ENCODE measurements around the gene MXD3.
"Not testable (repeated sequence)": the region's sequence is repeated elsewhere in the genome, so short reads cannot be mapped to it uniquely, and the experiment has no call there.

The MXD3 gene

DNA sequence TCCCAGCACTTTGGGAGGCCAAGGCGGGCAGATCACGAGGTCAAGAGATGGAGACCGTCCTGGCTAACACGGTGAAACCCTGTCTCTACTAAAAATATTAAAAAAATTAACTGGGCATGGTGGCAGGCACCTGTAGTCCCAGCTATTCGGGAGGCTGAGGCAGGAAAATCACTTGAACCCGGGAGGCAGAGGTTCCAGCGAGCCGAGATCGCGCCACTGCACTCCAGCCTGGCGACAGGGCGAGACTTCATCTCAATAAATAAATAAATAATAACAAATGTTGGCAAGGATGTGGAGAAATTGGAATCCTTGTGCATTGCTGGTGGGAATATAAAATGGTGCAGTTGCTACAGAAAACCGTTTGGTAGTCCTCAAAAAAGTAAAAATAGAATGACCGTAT, 31.3 kb upstream of the MXD3 start:
- not testable (repeated sequence) for DNase-seq

DNA sequence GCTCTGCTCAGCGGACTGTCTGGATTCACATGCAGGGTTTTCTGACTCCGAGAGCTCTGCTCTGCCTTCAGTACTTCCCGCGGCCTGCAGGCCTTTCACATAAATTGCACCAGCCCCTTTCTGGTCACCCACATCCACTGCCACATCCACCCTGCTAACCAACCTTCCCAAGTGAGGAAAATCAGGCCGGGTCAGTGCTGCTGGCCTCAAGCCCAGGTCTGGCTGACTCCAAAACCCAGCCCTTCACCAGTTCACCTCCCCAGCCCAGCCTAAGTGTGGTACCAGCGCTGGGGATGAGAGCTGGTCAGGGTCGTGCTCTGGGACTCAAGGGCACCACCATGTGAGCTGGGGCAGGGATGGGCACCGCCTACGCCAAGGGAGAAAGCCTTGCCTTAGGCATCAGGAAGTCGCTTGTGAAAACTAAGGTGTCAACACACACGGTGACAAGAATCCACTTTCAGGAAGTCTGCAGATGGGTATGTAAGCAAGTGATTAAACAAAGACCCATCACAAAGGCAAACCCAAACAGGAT, 27.5 kb upstream of the MXD3 start:
- no peak for DNase-seq

DNA sequence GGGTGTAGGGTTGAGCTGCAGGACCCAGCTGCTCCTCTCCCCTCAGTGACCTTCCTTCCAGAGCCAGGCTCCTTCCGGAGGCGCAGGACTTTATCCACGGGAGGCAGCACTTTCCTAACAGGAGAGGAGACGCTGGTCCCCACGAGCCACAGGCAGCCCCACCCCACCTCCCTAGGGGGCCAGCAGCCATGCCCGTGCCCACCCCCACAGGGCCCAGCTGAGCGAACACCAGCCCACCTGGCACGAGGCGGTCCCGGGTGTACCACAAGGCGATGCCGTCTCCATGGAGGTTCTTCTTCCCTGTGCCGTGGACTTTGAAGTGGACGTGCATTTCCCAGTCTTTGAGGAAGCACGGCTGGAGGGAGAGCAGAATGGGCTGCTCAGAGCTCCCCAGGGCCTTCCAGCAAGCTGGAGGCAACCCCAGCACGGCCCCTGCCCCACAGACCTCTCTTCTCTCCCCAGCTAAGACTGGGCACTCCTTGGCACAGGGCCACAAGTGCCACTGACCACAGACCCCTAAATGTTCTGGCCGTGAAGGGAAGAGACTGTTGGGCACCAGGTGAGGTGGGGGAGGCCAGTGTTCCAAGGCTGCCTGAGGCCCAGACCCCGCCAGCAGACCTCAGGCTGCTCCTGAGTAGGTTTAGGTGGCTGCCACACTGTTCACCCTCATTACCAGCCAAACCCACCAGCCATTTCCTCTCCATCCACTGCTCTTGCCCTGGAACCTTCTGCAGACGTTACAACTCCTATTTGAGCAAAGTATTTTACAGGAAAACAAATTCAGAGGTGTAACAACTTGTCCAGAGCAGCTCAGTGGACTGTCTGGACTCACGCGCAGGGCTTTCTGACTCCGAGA, 26.8 kb upstream of the MXD3 start:
- no peak for DNase-seq

DNA sequence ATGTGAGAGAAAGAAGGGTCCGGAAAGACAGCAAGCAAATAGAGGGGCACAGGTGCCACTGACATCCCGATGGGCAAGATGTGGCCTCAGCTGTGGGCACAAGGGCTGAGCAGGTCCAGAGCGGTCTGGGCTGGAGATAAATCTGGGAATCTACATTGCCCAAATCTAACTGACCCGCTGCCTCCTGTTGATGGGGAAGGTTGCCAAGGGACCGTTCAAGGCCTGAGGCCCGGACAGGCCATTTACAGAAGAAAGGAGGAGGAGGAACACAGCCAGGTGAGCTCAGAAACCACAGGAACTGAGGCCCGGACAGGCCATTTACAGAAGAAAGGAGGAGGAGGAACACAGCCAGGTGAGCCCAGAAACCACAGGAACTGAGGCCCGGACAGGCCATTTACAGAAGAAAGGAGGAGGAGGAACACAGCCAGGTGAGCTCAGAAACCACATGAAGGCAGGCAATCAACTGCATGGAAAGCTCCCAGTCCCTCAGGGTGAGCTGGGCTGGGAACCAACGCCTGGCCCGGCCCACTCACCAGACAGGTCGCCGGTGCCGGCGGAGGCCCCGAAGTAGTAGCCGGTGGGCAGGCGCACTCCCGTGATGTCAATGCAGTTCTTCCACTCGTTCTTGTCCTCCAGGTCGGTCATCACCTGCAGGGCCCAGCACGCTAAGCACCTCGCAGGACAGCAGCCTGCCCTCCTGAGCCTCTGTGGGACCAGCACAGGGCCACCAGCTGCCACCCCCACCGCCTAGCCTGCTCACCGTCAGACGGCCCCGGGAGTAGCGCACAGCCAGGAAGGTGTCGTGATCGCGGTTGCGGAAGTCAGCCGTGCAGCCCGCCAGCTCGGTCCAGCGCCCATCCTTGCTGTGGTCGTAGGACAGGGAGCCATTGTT, 25.2 kb upstream of the MXD3 start:
- DNase-seq, result no peak

DNA sequence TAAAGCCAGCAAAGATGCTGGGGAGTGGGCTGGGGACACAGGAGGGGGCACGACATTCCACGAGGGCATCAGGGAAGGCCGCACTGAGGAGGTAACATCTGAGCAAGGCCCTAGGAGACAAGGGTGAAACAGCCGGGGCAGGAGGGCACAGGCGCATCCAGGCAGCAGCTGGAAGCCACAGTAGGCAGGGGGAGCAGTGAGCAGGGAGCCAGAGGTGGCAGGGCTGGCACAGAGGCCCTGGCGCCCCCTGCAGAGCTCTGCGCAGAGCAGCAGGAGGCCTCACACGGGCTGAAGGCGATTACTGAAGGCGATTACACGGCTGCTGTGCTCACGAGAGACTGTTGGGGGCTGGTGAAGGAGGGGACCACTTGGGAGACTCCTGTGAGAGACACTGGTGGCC, 24.4 kb upstream of the MXD3 start:
- no peak for DNase-seq

DNA sequence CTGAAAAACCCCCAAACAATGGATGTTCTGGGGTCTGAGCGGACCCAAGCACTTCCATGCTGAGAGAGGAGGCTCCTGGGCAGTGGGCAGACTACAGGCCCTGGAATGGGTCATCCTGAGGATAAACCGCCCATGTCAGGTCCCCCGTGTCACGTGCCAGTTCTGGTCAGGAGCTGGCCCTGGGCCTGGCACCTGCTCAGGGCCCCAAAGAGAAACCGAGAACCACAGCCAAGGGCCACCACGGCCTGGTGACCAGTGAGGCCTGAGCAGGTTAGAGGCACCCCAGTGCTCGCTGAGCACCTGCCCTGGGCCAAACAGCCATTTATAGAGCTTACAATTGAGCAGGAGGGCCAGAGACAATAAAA, 24.0 kb upstream of the MXD3 start:
- no peak for DNase-seq

DNA sequence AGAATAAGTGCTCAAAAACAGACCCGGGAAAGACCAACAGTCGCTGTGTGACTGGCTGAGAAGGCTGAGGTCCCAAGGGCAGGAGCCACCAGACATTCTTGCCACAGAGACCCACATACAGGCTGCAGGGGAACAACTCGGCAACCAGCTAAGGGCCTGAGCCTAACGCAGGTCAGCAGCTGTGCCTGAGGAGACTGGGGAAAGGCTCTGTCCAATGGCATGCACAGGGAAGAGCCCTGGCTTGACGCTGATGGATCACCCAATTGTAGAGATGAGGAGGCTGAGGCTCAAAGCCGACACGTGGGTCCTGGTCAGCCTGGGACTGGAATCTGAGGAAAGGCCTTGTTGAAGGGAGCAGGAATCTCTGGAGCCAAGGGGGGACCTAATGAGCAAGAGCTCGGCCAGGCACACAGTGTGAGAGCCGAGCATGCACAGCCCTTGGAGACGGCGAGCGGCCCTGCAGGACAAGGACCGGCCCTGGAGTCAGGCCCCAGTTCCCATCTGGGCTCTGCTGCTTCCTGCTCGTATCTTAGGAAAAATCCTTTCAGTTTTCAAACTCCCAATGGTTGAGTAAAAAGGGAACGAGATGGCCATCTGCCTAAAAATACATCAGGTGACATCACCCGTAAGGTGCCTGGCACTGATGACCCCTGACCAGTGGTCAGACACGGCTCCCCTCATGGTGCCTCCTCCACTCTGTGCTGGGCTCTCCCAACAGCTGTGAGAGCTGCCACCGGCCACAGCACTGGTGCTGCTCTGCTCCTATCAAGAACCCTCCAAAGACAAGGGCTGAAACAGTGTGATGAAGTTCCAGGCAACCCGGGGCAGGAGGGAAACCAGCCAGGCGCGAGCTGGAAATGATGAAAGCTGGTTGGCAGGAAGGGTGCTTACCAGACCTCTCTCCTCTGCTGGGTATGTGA, 23.3 kb upstream of the MXD3 start:
- no peak for DNase-seq

DNA sequence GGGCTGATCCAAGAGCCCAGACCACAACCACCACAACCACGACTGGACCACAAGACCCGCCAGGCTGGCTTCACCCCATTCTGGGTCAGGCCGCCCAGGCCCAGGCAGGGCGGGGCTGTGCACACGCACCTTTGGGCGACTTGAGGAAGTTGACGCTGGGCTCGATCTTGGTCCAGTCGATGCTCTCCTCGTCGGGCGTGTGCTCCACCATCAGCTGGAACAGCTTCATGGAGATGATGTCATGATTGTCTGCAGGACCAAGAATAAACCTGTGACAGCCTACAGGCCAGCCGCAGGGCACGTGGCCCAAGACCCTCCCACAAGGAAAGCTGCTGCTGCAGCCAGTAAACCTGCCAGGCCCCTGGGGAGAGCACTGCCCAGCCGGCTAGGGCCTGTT, 22.5 kb upstream of the MXD3 start:
- DNase-seq, result no peak

DNA sequence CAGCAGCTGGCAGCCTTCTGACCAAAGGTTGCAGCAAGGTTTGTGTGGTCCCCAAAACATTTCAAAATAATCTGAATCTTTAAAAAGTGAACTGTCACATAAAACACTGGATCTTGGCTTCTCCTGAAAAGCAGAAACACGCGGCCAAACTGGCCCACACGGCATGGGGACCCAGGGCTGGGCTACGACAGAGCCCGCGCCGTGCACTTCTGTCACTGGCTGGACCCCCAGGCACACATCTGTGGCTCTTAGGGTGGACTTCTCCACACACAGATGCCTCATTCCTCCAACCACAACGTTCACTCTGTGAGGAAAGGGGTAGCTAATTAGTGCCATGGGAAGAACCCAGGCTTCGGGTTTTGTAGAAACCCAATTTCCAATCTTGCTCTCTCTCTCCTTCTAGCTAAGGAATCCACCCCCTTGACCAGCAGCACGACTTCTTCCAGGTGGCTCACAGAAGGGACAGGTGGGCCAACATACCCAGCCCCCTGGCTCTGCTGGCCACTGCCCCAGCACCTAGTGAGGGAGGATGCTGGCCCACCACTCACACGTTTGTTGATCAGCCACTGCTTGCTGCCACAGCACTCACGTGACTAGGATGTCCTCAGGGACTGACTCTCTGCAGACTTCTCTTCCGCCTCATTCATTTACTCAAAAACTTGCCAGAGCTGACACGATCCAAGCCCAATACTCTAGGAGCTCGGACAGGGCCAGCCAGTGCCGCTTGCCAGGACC, 21.9 kb upstream of the MXD3 start:
- no peak for DNase-seq

DNA sequence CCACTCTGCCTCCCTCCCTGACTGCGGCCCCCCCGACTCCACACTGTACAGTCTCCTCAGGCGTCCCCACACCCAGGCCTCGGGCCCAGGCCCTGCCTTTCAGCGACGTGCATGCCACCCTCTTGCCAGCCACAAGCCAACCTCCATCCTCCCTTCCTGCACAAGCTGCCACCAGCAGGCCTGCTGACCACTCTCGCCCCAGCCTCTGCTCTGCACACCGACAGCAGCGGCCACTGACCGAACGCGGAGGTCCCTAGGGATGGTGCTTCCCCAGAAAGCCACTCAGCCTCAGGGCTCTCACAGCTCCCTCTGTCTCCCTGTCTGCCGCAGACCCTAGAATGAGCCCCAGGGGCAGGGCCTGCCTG, 21.2 kb upstream of the MXD3 start:
- no peak for DNase-seq

DNA sequence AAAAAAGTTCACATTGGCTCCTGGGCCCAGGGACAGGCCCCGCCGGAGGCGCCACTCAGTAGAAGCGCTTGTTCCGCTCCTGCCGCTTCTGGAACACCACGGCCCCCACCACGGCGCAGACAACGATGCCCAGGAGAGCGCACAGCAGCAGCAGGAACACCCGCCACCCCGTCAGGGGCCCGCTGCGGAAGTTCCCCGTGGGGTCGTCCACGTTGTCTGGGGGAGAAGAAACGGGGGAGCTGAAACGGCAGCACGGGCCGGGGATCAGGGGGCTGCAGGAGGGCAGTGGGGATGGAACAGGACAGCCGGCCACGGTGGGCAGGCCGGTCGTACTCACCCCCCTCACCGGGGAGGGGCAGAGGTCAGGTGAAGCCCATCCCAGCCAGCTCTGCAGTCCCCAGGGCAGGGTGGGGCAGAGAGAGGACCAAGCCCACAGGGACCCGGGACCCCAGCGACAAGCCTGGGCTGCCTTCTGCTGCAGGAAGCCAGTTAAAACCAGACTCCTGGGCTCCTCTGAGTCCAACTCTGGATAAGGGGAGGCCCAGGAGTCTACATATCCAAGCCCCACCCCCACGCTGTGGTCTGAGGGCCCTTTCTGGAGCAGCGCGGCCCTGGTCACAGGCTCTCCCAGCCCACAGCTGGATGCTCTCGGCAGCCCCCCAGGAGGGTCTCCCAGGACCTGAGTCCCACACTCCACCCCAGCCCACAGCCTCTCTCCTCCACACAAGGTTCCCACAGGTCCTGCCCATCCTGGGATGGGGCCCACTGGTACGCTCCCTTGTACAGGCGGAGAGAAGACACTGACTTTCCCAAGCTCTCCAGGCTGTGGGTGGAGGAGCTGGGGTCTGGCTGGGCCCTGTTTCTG, 20.6 kb upstream of the MXD3 start:
- no peak for DNase-seq

DNA sequence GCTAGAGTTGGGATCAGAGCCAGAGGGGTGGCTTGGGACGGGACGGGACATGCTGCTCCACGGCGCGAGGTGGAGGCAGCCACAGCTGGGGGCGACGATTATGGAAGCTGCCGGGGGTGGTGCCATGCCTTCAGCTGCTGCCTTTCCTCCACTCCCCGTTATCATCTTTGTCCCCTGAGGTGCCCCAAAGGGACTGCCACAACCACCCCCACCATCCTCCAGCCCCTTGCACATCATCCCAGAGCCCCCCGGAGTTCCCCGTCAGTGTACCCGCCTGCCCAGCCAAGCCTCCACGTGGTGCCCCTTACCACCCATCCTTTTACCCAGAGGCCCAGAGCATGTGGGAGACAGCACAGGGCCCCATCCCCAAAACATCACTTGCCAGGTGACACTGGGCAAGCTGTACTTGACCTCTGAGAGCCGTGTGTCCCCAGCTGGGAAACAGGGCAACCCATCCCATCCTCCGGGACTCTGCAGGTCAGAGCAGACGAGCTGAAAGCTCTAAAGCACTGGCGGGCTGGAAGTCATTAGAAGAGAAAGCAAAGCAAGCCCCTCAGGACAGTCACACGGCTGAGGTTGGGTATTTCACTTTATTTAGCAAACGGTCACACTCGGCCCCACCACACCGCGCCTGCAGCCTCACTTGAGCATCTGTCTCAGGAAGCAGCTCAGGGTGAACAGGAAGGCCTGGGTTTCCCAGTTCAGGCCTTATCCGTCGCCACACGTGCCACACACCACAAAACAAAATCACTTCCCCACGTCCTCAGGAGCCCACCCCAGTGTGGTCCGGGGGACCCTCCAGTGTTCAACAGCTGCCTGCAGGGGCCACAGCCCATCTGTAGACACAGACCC, 19.5 kb upstream of the MXD3 start:
- no peak for DNase-seq

DNA sequence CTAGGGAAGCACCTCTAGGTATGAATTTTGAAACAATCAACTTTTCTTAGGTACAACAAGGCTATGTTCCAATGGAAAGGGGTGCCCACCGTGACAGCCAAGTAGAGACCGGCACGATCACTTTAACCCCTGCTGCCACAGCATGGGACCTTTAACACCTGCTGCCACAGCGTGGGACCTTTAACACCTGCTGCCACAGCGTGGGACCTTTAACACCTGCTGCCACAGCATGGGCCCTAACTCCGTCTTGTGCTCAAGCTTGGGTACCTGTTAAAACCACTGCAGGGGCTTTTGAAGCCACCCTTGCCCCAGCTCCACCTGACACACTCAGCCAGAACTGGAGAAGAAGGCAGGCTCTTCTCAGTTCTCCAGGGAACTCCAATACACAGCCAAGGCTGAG, 18.2 kb upstream of the MXD3 start:
- no peak for DNase-seq

DNA sequence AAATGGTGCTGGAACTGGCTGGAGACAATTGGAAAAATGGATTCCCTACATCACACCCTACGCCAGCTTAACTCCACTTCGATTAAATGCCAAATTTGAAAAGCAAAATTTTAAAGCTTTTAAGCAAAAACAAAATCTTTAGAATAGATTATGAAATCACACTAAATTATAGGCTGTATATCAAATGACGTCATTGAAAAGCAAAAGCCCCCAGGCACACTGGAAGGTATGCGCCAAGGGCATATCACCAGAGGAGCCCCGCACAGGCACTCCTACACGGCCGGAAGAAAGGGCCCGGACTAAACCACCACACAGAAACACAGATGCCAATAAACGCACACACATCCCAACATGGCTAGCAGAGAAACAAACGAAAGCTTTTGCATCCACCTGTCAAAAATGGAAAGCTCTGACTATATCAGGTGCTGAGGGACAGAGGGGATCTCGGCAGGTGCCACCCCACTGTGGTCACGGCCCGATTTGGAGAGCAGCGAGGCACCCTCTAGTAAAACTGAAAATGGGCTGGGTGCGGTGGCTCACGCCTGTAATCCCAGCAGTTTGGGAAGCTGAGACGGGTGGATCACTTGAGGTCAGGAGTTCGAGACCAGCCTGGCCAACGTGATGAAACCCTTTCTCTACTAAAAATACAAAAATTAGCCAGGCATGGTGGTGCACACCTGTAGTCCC, 17.0 kb upstream of the MXD3 start:
- DNase-seq, result no peak

DNA sequence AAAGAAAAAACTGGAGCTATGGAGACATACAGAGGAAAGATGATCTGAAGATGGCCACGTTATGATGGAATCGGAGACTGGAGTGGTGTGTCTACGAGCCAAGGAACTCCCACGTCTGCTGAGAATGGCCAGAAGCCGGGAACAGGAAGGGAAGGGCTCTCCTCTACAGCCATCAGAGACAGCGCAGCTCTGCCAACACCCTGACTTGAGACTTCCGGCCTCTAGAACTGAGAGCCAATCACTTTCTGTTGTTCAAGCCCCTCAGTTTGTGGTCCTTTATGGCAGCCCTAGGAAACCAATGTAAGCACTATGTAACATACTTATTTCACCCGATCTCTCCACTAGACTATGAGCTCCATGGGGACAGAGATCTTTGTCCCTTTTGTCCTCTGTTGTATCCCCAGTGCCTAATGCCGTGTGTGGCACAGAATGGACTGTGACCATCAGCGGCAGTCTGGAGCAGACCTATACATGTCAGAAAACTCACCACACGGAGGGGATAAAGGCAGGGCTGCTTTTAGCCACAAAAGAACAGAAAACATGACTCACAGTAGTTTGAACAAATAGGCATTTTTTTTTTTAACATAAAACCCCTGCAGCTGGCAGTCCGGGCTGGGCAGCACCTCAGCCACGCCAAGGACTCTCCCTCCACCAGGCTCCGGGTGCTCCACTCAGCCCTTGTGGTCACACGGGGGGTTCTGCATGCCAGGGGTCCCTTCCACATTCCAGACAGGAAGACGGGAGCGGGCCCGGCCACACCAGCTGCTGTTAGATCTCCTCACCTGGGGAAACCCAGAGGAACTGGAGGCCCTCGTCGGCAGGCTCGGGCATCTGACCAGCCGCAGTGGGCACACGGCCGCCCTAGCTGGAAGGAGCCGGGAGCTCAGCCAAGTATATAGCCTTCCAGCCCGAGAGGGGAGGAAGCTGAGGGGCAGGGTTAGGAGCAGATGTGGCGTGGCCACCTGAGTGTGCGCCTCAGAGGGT, 16.1 kb upstream of the MXD3 start:
- no peak for DNase-seq

DNA sequence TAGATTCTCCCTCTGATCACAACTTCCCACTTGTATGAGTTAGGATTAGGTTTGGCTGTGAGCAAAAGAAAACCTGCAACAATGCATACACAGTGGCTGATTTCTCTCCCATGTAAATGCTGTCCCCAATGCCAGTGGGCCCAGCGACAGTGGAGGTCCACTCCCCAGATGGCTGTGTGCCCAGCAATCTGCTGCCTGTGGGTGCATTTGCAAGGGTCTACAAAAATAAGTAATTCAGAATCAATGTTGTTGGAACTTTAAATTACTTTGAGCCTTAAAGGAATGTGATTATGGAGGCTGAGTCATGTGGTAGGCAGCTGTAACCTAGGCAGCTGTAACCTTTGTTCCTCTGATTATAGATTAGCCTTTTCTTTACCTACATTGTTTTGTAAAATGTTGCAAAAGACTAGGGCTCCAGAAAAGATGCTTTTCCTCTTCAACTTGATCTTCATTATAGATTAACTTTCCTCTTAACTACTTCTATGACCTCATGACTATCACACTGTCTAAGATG, 14.2 kb upstream of the MXD3 start:
- no peak for DNase-seq

DNA sequence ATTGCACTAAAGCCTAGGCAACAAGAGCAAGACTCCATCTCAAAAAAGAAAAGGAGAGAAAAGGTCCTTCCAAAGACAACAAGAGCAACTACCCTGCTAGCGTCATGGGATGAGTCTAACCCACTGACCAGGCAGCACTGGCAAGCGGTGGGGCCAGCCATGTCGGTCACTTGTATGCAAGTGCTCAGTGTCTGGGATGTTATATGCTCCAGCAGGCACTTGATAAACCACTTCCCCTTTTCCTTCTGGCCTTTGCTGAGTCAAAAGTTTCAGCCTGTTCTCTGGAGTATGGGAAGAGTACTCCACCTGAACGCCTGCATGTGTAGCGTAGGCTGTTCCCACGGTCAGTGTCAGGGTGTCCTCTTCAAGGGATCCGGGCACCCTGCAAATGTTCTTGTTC, 9.2 kb upstream of the MXD3 start:
- no peak for DNase-seq
